ENCODE data around the gene APOD. TPM values are rescaled to one million over a fixed set of nuclear protein-coding genes. Genes with fewer than 3 reads are reported as not detected.

The APOD gene
- total RNA-seq, 4 donors from 2014 or later: 22.3 to 68.2 (median 35.6) TPM

DNA sequence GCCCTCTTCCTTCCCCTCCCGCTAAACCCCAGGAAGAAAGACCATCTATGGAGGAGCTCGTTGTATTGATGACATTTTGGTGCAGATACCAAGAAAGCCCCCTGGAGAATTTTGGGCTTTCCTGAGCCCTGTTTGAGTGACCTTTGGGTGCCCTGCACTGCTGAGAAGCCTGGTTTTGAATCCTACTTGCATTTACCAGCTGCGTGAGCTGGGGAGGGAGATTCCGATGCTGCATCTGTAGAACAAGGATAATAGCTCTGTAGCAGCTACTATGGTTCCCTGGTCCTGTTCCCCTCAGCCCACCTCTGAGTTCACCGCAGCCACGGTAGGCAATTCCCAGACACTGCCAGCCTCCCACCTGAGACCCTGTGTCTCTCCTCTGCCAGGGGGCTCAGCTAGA, 5.2 kb downstream of the APOD start:
- H3K9me3 ChIP-seq: no peaks in the 10 kb centered on the region
- H3K4me3 ChIP-seq: no peak overlapping the region
- no peaks in the 10 kb centered on the region for H3K27me3 ChIP-seq
- DNase-seq: no peak
- TF ChIP-seq, protein P1, sequence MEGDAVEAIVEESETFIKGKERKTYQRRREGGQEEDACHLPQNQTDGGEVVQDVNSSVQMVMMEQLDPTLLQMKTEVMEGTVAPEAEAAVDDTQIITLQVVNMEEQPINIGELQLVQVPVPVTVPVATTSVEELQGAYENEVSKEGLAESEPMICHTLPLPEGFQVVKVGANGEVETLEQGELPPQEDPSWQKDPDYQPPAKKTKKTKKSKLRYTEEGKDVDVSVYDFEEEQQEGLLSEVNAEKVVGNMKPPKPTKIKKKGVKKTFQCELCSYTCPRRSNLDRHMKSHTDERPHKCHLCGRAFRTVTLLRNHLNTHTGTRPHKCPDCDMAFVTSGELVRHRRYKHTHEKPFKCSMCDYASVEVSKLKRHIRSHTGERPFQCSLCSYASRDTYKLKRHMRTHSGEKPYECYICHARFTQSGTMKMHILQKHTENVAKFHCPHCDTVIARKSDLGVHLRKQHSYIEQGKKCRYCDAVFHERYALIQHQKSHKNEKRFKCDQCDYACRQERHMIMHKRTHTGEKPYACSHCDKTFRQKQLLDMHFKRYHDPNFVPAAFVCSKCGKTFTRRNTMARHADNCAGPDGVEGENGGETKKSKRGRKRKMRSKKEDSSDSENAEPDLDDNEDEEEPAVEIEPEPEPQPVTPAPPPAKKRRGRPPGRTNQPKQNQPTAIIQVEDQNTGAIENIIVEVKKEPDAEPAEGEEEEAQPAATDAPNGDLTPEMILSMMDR (IDR thresholded peaks at IDR 0.05): no peak
- TF ChIP-seq POLR2A (IDR thresholded peaks at IDR 0.05): no peak
- no peaks in the 10 kb centered on the region for H3K36me3 ChIP-seq
- no peaks in the 10 kb centered on the region for H3K4me1 ChIP-seq
- no peak overlapping the region for H3K27ac ChIP-seq

DNA sequence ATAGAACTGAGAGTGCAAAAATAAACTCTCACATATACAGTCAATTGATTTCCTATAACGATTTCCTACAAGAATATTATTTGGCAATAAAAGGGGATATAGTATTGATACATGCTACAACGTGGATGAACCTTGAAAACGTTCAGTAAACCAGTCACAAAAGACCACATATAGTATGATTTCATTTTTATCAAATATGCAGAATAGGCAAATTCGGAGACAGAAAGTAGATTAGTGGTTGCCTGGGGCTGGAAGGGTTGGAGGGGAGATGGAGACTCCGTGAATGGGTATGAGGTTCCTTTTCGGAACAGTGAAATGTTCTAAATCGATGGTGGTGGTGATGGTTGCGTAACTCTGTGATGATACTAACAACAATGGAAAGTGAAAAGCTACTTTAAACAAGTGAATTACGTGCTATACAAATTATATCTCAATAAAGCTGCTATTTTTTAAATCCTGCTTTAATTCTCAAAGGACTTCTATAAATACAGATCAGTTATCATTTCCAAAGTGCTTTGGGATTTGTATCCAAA, 6.0 kb downstream of the APOD start:
- Histone ChIP-seq H3K27me3 (no peaks in the 10 kb centered on the region), H3K4me1 (no peaks in the 10 kb centered on the region), H3K36me3 (no peaks in the 10 kb centered on the region), H3K27ac (no peak overlapping the region), H3K9me3 (no peaks in the 10 kb centered on the region), H3K4me3 (no peak overlapping the region)
- no peak for DNase-seq
- TF ChIP-seq, protein P1 (IDR thresholded peaks at IDR 0.05): no peak
- TF ChIP-seq POLR2A (IDR thresholded peaks at IDR 0.05): no peak

DNA sequence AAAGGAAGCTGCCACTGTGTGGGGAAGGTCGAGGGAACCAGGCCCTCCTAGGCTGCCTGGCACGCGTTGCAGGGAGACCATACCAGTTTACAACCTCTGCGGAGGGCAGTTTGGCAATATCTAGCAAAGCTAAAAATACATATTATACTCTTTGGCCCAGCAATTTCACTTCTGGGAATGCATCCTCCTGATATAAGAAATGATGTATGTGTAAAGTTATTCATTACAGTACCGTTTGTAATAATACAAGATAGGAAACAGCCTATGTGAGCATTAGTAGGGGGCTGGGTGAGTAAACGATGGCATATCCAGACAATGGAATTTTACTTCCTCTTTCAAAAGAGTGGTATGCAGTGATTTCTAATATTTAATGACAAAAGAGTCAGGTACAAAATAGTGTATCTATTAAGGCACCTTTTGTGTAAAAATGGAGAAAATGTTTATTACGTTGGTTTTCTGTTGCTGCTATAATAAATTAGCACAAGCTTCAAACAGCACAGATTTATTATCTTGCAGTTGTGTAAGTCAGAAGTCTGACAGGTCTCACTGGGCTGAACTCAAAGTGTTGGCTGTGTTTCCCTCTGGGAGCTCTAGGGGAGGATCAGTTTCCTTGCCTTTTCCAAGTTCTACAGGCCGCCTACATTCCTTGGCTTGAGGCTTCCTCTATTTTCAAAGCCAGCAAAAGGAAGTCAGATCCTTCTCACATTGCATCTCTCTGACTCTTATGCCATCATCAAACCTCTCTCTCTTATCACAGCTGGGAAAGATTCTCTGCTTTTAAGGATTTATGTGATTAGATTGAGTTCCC, 9.0 kb downstream of the APOD start:
- Histone ChIP-seq H3K36me3 (no peaks in the 10 kb centered on the region), H3K27me3 (no peaks in the 10 kb centered on the region), H3K9me3 (no peaks in the 10 kb centered on the region), H3K27ac (no peak overlapping the region), H3K4me1 (no peaks in the 10 kb centered on the region), H3K4me3 (no peak overlapping the region)
- DNase-seq: no peak
- TF ChIP-seq, protein P1 (IDR thresholded peaks at IDR 0.05): no peak

DNA sequence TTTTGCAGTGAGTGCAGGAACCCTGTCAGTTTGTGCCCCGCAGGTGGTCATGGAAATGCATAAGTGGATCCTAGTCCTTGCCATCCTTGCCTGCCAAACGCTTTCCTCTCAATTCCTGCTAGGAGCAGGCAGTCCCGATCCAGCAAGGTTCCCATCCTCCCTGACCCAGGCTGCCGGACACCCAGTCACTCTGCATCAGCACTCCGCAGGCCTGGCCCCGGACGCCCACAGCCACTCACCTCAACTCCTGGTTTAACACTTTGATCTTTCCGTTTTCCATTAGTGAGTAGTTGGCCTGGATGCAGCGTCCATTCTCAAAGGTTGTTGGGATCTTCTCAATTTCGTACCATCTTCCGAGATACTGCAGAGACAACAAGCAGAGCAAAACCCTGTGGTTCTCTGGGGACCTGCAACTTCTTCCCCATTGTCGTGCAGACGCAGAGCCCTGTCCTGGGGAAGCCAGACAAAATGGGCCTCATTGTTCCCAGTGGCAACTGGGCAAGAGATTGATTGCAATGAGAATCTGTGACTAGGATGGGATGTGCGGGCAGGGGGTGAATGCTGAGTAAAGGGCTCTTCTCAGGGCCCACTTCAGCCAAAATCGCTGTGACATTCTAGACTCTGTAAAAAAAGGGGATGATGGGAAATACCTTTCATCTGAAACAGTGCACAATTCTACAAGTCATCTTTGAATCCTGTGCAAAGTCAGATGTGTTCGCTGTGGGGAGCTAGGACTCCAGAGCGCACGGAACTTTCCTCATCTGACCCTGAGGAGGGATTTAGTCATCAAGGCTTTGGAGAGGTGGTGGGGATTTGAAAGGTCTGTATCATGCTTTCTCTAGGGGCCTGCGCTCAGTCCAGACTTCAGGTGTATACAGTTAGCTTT, 9.9 kb downstream of the APOD start:
- Histone ChIP-seq H3K36me3 (no peaks in the 10 kb centered on the region), H3K27ac (no peak overlapping the region), H3K9me3 (no peaks in the 10 kb centered on the region), H3K4me3 (no peak overlapping the region), H3K4me1 (no peaks in the 10 kb centered on the region), H3K27me3 (no peaks in the 10 kb centered on the region)
- TF ChIP-seq POLR2A (IDR thresholded peaks at IDR 0.05): no peak
- TF ChIP-seq, protein P1 (IDR thresholded peaks at IDR 0.05): no peak
- DNase-seq: no peak

DNA sequence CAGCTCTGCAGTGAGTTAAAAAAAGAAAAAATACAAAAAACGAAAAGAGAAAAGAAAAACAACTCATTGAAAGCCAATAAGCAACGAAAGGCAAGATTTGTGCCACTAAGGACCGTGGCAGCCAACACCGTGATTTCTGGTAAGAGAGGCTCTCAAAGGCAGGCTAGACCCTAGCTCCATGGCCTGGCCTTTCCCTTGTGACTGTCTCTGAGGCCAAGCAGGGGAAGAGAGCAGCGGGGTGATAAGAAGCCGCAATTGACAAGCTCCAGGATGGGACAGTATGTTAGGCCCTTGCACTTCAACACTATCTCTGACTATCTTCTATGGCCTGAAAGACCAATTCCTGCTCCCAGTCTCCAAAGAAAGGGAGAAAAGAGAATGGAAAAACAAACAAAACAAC, 12.4 kb downstream of the APOD start:
- H3K27ac ChIP-seq: no peak overlapping the region
- no peaks in the 10 kb centered on the region for H3K27me3 ChIP-seq
- no peak overlapping the region for H3K4me3 ChIP-seq
- no peaks in the 10 kb centered on the region for H3K36me3 ChIP-seq
- TF ChIP-seq POLR2A (IDR thresholded peaks at IDR 0.05): no peak
- TF ChIP-seq, protein P1 (IDR thresholded peaks at IDR 0.05): no peak
- H3K9me3 ChIP-seq: no peaks in the 10 kb centered on the region
- no peak for DNase-seq
- H3K4me1 ChIP-seq: no peaks in the 10 kb centered on the region
